SIG-M5 treated with dmso at 0.1 percent for 504 hours (cell line): ENCODE measurements around the gene SETBP1.

Experiments used
- DNase-seq: peaks from one replicate; lab custom pipeline; 2025; ENCODE audit not compliant: unreplicated experiment; lab: John Stamatoyannopoulos, UW

The SETBP1 gene

DNA sequence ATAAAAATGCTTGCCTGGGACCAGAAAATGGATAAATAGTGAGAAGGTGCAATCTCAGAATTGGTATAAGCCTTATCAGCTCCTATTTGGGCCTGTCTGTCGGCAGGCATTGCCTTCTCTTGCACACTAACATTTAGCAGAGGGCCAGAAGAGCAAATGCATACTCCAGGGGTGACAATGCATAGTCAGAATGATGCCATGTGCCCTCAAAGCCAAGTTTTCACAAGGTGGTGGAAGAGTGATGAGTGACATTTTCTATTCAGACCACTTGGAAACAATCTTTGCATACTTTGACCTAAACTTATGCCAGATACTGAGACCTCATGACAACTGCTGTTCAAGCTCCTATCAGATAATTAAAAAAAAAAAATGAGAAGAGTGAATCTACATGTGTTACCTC, 276.3 kb downstream of the SETBP1 start:
- no peak for DNase-seq

DNA sequence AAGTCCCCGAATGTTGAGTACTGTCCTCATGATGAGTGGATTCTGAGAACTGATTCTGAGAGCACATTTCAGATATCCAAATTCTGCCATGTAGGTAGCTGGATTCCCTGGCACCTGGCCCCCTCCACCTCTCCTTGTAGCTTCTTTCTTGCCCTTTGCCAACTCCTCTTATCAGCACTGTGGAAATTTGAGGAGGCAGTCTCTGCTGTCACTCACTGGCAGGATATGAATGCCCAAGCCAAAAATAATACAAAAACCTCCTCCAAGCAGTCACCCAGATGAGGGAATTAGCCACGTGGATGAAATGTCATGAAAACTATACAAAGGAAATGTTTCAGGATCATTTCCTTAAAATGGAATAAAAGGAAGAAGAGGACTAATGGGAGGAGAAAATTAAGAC, 276.8 kb downstream of the SETBP1 start:
- DNase-seq, result no peak

DNA sequence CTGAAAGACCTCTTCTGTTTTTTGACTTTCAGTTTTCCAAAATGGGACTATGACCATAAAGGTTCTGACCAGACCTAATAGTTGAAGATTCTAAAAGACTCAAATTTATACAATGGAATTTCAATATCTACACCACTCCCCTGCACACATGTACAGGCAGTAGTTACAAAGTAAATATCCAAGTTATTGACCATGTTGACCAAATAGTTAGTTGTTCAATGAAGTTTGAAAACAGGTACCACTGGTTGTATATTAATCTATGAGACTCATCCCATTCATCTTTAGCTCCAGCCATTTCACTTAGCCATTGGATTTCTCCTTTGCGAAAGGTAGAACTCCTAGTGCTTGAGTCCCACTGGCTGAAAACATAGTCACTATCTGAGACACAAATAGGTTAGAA, 277.4 kb downstream of the SETBP1 start:
- DNase-seq, result no peak

DNA sequence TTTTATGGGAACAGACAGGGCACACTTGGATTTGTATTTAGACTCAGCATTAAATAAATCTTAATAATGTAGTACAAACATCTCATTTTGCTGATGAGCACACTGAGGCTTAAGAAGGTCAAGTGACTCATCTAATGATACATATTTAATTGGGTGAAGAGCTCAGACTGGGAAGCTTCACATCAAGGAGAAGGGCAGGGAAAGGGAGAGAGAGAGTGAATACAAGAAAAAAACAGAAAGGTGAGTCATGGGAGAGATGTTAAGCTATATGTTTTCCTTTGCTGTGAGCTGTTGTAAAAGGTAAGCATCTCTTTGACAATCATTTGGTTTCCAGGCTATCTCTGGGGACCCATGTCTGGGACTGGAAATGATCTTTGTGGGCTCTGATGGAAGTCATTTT, 277.8 kb downstream of the SETBP1 start:
- no peak for DNase-seq

DNA sequence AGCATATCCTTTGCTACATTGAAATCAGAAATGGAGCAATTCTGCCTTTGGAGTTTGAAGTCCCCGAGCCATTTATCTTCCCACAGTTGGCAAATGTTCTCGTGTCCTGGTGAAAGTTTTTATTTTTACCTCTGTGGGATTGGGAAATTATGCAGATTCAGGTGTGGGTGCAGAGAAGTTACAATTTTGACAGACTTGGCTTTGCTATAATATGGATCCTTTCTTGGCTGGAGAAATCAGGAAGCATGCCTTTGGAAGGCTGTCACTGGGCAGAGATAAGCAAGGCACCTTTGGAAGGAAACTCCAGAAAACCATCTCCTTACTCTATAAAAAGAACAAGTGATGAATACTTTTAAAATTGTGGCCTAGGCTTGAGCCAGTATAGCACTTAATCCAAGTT, 278.3 kb downstream of the SETBP1 start:
- no peak for DNase-seq

DNA sequence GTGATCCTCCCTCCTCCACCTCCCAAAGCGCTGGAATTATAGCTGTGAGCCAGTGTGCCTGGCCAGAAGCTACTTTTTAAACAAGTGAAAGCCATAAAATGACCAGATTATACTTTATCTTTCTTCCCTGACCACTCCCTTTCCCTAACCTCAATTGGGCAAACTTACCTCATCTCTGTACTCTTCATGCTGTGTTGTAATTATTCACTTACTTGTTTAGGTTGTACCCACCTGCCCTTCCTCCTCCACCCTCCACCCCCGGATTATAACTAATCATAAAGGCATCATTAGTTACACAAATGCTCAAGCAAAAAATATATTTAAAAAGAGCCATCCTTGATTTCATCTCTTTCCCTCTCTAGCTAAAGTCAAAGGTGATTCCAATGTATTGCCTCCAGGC, 279.9 kb downstream of the SETBP1 start:
- no peak for DNase-seq

DNA sequence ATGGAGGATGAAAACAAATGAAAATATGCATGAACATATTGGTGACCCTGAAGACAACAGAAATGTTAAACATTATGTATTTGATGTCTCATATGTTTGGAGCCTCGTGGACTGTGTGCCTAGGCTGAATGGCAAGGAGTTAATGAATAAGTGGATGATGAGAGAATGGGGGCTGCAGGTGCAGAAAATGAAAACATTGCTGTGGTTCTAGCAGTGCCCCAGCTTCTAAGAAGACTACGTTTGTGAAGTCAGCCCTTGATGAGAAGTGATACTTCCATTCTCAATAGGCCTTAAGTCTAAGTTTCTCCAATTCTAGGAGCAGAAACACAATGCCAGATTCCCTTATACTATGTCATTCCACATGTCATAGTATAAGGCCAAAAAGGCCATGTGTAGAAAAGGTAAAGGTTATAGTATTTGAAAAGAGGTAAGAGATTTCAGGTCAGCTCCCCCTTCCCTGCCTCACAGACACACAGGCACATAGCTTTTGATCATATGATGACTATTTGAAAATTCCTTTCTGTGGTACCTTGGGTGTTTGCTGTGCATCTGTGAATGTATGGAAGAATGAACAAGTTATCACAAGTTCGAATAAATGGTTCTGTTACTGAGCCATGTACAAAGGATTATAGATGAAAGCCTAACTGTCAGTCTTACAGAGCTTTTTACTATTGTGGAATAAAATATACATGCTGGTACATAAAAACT, 280.8 kb downstream of the SETBP1 start:
- no peak for DNase-seq

DNA sequence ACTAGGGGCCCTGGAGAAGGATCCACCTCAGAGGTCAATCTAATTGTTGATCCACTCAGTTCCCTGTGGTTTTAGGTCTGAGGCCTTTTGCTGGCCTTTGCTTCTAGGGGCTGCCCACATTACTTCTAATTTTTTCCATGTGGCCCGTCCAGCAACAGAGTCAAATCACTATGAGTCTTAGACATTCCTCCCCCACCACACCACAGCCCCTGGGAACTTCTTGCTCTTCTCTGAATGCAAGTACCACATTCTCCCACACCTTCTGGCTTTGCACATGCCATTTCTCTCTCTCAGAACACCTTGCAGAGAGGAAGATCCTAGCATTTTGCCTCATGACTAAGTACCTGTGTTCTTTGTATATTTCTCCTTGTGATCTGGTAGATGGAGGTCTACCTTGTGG, 286.9 kb downstream of the SETBP1 start:
- no peak for DNase-seq

DNA sequence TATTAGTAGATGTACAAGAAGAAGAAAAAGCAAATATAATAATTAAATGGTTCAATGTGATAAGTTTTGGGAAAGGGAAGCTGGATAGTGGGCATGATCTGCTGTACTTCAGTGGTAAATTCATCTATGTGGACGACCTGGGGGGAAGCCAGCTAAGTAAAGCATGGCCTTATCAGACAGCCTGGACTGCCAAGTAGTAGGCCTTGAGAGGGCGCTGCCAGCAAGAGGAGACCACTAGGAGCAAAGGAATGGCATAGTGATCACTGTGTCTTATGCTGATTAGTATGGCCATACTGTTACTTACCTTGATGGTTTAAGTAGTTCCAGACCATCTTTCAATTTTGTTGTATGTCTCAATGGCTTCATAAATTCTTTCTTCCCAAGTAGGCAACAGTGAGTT, 287.6 kb downstream of the SETBP1 start:
- DNase-seq, result no peak

DNA sequence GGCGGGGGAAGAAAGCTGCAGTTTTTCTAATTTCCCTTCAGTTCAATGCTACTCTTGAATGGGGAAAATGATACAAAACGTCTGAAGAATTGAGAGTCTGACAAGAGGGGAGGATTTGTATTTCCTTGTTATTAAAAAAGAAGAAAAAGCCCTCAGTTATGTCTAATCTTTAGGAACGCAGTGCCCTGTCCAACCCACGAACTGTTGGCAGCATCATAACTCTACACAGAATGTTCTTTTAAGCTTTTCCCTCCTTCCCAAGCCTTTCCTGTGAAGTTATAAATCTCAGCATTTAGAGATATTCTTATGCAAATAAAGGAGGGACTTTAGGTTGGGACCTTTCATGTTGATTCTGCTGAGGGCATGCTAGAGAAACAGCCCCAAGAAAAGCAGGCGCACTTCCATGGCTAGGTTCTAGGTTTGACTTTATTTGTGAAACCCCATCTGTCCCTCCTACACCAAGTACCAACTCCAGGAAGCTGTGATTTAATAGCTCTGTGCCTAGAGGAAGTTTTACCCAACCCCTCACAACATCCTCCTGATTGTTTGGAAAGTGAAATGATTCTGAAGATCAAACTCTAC, 288.6 kb downstream of the SETBP1 start:
- no peak for DNase-seq

DNA sequence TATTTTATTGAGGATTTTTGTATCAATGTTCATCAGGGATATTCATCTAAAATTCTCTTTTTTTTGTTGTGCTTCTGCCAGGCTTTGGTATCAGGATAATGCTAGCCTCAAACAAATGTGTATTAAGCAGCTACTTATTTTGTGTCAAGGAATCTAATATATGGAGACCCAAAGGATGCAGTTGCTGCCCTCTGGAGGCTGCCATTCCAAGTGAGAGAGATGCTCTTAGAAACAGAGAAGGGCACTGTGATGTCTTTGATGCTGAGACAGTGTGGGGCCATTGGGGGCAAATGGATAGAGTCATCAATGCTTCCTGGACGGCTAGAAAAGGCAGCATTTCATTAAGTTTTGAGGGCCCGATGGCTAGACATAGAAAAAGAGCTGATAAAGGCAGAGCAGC, 292.6 kb downstream of the SETBP1 start:
- no peak for DNase-seq

DNA sequence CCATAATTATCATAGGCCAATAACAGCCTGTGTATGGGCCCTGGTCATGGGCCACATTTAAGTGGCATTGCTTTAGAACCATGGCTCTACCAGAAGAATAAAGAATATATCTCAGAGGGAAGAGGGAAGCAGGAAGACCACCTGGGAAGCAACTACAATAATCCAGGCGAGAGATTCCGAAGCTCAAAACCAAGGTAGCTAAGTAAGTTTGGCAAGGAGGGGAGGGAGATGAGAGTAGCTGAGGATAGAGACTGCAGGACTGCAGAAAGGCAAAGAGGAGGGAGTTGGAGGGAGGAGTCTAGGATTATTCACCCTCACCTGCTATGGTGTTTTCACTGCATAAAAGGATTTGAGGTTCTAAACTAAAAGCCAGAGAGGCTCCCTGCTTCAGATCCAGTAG, 293.5 kb downstream of the SETBP1 start:
- DNase-seq, result no peak

DNA sequence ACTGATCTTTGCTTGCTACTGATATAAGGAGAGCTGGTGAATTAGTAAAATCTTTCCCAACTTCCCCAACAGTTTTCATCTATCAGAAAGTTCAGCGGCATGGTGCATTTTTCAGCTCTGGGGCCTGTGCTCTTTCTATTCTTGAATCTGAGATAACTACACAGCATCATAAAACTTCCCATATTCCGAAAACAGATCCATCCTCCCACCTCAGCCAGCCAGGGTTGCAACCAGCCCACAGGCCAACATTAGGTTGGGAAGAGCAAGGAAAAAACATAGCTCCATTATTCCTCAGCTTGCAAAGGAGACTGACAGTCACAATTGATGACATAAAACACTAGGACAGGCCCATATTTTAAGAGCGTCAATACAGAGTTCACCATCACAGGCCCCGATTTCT, 297.2 kb downstream of the SETBP1 start:
- no peak for DNase-seq

DNA sequence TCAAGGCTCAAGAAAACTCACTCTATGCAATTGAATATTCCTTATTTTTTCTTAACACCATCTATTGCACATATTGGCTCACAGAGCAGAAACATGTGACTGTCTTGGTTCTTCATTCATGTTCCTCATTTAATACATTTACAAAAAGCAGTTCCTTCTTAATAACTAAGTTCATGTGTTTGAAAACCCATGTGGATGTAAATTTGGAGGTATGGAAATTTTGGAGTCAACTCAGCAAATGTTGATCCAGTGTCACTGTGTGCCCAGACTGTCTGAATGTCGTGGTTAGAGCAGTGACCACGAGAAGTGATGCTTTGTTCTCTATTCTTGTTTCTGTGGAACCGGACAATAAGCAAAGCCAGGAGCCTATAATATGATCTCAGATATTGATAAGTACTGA, 299.1 kb downstream of the SETBP1 start:
- DNase-seq, result no peak

DNA sequence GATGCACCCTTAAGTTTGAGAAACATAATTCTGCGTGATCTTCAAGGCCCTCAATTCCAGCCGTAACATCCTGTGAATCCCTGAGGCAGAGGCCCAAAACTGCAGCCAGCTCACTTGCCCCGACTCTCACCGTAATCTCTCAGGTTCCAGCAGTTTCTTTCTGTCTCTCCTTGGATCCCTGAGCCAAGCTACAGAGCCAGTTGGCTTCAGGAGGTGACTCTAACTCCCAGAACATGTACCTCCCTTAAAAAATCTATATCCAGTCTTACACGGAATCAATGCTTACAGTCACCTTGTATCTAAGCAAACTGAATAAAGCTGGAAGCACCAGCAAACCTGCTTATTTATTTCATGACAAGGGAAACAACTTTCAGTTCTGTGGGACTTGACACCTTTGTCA, 300.4 kb downstream of the SETBP1 start:
- DNase-seq, result no peak

DNA sequence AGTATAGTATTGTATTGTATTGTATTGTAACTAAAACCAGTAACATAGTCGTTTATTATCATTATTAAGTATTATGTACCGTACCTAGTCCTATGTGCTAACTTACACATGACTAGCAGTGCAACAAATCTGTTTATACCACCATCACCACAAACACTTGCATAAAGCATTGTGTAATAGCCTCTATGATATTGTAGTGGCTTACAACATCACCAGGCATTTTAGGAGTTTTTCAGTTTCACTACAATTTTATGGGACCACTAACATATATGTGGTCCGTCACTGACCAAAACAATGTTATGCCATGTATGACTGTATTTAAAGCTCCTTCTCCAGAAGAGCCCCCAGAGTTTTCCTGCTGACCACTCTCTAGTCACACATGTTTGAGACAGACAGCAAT, 306.2 kb downstream of the SETBP1 start:
- peak; percentile 25 for DNase-seq

DNA sequence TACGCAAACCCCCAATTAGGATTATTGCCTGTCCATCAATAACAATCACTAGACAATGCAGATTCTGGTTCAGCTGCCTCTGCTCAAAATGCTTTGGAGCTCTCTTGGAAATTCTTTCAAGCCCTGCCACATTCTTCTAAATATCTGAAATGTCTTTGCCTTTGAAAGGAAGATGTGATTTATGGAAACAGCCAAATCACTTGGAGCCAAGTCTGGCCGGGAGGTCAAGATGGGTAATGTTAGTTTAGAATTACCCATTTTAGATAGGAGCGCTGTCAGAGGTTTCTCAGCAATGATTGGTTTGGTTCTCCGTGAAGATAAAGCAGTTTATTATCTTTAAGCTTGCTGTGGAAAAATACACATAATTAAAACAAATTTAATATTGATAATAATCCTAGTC, 306.7 kb downstream of the SETBP1 start:
- no peak for DNase-seq

DNA sequence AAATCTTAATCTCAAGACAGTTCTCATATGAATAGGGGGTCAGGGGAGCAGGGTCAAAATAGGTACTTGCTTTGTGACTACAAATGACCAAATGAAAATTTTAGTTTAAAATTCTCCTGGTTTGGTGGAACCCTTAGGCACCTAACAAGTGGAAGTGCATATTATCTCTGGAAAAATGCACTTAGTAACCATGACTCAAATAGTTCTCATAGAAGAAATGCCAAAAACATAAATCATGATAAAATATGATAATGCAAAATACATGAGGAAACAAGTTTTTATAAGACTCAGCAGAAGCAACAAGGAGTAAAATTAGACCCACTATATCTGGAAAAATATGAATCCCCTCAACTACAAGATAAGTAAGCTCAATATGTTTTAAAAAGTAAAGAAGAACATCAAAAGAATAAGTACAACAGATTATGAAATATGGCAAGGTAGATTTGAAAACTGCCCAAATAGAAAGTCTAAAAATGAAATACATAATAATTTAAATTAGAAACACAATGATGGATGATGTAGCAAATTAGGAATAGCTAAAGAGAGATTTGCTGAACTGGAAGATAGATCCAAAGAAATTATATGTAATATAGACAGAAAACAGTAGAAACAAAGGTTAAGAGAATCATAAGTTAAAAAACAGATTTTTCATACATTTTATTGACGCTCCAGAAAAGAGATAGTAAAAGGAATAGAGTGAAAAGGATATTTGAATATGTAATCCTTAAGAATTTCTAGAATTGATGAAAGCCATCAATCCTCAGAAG, 308.3 kb downstream of the SETBP1 start:
- no peak for DNase-seq

DNA sequence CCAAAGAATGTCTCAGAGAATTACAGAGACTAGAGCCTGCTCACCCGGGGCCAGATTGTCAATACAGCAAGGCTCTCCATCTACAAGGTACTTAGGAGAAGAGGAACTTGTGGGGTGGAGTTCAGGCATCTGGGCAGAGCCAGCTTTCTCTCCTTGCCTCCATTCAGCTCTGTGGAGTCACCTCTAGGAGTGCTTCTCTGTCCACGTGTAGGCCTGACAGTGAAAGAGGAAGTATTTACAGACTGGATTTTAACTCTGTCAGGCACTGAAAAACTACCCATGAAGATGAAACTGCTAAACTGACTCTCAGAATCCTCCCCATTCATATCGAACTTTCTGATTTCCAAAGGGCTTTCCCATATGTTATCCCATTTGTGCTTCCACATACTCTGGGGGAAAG, 315.6 kb downstream of the SETBP1 start:
- peak; percentile 67 for DNase-seq

DNA sequence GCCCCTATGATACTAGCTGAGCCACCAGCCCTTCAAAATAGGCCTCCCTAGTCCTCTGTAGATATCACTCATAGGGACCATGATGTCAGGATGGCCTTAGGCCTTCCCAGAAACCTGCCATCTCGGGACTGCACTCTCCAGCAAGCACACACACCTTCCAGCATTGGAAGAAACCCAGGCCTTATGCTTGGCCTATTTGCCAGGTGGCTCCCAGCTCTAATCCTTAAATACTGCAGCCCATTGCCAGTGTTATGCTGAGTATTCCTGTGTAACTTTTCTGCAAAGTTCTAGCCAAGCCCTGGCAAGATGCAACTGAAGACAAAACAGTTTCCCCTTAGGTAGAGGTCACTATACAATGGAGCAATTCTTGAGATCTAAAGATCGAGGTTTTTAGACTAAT, 316.5 kb downstream of the SETBP1 start:
- DNase-seq, result no peak

DNA sequence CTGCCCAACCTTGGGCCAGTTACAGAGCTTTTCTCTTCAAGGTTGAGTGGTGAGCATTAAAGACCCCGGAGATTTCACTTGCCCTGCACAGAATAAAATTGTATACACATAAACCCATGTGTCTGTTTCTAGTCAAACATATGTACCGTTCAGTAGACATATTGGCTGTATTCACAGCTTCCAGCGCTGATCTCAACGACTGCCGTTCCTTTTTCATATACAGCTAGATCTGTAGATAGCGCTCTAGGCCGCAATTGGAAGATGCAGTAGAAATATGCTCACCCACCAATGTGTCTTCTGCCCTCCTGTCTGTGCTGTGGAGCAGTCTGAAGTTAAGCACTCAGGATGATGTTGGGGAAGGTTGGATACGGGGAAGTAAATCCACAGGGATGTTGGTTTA, 317.7 kb downstream of the SETBP1 start:
- no peak for DNase-seq

DNA sequence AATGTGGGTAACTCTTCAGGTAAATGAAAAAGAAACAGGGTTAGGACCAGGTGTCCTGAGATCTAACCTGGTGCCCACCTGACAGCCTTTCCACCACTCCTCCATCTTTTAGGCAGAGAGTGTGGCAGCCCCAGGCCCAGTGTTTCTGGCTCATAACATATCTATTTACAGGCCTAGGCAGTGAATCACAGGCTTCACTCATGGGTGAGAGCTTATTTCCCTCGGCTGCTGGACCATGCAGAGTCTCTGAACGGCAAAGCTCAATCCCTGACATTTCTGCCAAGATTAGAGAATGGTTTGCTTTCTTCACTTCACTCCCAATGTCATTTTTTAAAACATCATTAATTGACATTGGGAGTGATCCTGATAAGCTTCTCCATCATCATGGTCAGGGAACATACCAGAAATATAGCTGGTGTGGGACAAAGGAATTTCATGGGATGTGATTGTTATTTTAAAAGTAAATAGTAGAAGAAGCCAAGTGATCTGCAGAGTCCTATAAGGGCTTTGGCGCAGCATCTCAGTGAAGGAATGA, 323.9 kb downstream of the SETBP1 start:
- no peak for DNase-seq
